DOHH2 (cell line): ENCODE measurements around the gene LHX3.

Experiments used
- H3F3A ChIP-seq: fragments of 200-600 bp; sonication (generic), shearing (Covaris generic); 2 replicates; pipeline ENCODE4 v1.6.0; 2016; ENCODE audit warnings: antibody characterized with exemption, mild to moderate bottlenecking; ENCODE audit not compliant: control insufficient read depth, insufficient read depth
- H3K27ac ChIP-seq: fragments of 200-600 bp; sonication (generic); 2 replicates; pipeline ENCODE4 v1.5.1; 2014; ENCODE audit warnings: low read depth, mild to moderate bottlenecking, low read length, moderate library complexity
- H3K27me3 ChIP-seq: fragments of 200-600 bp; sonication (generic); 2 replicates; pipeline ENCODE4 v1.6.1; 2014; ENCODE audit warnings: mild to moderate bottlenecking, low read length, mixed read lengths; ENCODE audit not compliant: control insufficient read depth
- H3K36me3 ChIP-seq: fragments of 200-600 bp; sonication (generic); 2 replicates; pipeline ENCODE4 v1.6.1; 2014; ENCODE audit warnings: mild to moderate bottlenecking, low read length, moderate library complexity, mixed read lengths; ENCODE audit not compliant: control insufficient read depth
- H3K4me1 ChIP-seq: fragments of 200-600 bp; sonication (generic); 2 replicates; pipeline ENCODE4 v1.6.1; 2014; ENCODE audit warnings: mild to moderate bottlenecking, low read length, mixed read lengths; ENCODE audit not compliant: control insufficient read depth
- H3K4me2 ChIP-seq: fragments of 200-600 bp; sonication (generic); 2 replicates; pipeline ENCODE4 v1.6.0; 2014; ENCODE audit warnings: mild to moderate bottlenecking, low read length, moderate library complexity
- H3K4me3 ChIP-seq: fragments of 200-600 bp; sonication (generic); 2 replicates; pipeline ENCODE4 v1.5.1; 2014; ENCODE audit warnings: mild to moderate bottlenecking, low read length, mixed read lengths
- H3K79me2 ChIP-seq: fragments of 200-600 bp; sonication (generic); 2 replicates; pipeline ENCODE4 v1.6.1; 2014; ENCODE audit warnings: mild to moderate bottlenecking, low read length, mixed read lengths; ENCODE audit not compliant: control insufficient read depth
- H3K9me2 ChIP-seq: fragments of 200-600 bp; sonication (generic); replicated peaks from 2 replicates; pipeline ENCODE4 v1.6.1; 2014; ENCODE audit warnings: mild to moderate bottlenecking, low read length, mixed read lengths; ENCODE audit not compliant: control insufficient read depth
- H3K9me3 ChIP-seq: fragments of 200-600 bp; sonication (generic); 2 replicates; pipeline ENCODE4 v1.6.1; 2014; ENCODE audit warnings: antibody characterized with exemption, low read length, mixed read lengths; ENCODE audit not compliant: control insufficient read depth, insufficient read depth
- H4K20me1 ChIP-seq: fragments of 200-600 bp; sonication (generic); 2 replicates; pipeline ENCODE4 v1.6.0; 2014; ENCODE audit warnings: low read depth, mild to moderate bottlenecking, antibody characterized with exemption, low read length, moderate library complexity; ENCODE audit not compliant: control insufficient read depth, insufficient read depth
- CTCF ChIP-seq: fragments of 200-600 bp; sonication (generic); IDR thresholded peaks from one replicate; pipeline ENCODE4 v1.5.1; 2014; ENCODE audit warnings: antibody characterized with exemption, mild to moderate bottlenecking, low read depth, low read length; ENCODE audit not compliant: poor library complexity, severe bottlenecking
- EZH2phosphoT487 ChIP-seq: fragments of 200-600 bp; sonication (generic); IDR thresholded peaks from 2 replicates; pipeline ENCODE4 v1.6.1; 2017; ENCODE audit warnings: borderline replicate concordance, mild to moderate bottlenecking, antibody characterized with exemption, low read length, moderate library complexity, mixed read lengths

LHX3 gene

GRCh38 chr9:136201609-136202453, 3.1 kb downstream of the LHX3 start:
- Histone ChIP-seq H4K20me1 (peaks cover 16% of the 10 kb centered on the region; the same call in 1 of the 2 replicates), H3K27ac (no peak overlapping the region), H3K4me2 (no peak overlapping the region), H3K9me2 (no peaks in the 10 kb centered on the region), H3K36me3 (peaks cover 12% of the 10 kb centered on the region), H3K4me1 (peaks cover 18% of the 10 kb centered on the region), H3K79me2 (no peaks in the 10 kb centered on the region), H3F3A (peaks cover 3% of the 10 kb centered on the region; the same call in 1 of the 2 replicates), H3K27me3 (peaks cover 6% of the 10 kb centered on the region; the same call in 1 of the 2 replicates), H3K9me3 (no peaks in the 10 kb centered on the region), H3K4me3 (no peak overlapping the region)
- TF ChIP-seq CTCF (no peak), EZH2phosphoT487 (no peak)

- no peaks in the 10 kb centered on the region for H3K79me2 ChIP-seq
- no peak overlapping the region for H3K4me3 ChIP-seq
- peaks cover 25% of the 10 kb centered on the region for H3K4me1 ChIP-seq
- H3K36me3 ChIP-seq = peaks cover 8% of the 10 kb centered on the region
- H3K9me2 ChIP-seq = no peaks in the 10 kb centered on the region
- peaks cover 12% of the 10 kb centered on the region; the same call in 1 of the 2 replicates for H4K20me1 ChIP-seq
- no peak overlapping the region for H3K4me2 ChIP-seq
- no peaks in the 10 kb centered on the region for H3K9me3 ChIP-seq
- no peak overlapping the region for H3K27ac ChIP-seq
- H3F3A ChIP-seq = no peaks in the 10 kb centered on the region; the same call in 1 of the 2 replicates
- H3K27me3 ChIP-seq = peaks cover 8% of the 10 kb centered on the region
- TF ChIP-seq CTCF = no peak
- no peak for TF ChIP-seq EZH2phosphoT487
These were observed 3.8 kb downstream of the LHX3 start for GRCh38 chr9:136201174-136201573.

- Histone ChIP-seq H3K4me3 (no peak overlapping the region), H3K79me2 (no peaks in the 10 kb centered on the region), H3K9me2 (no peaks in the 10 kb centered on the region), H3F3A (no peaks in the 10 kb centered on the region), H3K4me1 (peaks cover 28% of the 10 kb centered on the region), H3K27ac (no peak overlapping the region), H3K9me3 (no peaks in the 10 kb centered on the region), H3K36me3 (peaks cover under 1% of the 10 kb centered on the region; the same call in 1 of the 2 replicates), H3K4me2 (no peak overlapping the region), H4K20me1 (peaks cover 9% of the 10 kb centered on the region; the same call in 1 of the 2 replicates), H3K27me3 (peaks cover 11% of the 10 kb centered on the region)
- TF ChIP-seq CTCF (no peak), EZH2phosphoT487 (no peak)
These were observed 4.5 kb downstream of the LHX3 start for GRCh38 chr9:136200424-136200823.
